NOMO-1 treated with DMSO at 0.1 percent for 48 hours (cell line): Measurements from ENCODE around the gene DDX21.
"Not testable (repeated sequence)": the region's sequence is repeated elsewhere in the genome, so short reads cannot be mapped to it uniquely, and the experiment has no call there.

Experiments used
- DNase-seq: peaks from one replicate; lab custom pipeline; 2025; ENCODE audit not compliant: unreplicated experiment; lab: John Stamatoyannopoulos, UW

Gene DDX21

DNA sequence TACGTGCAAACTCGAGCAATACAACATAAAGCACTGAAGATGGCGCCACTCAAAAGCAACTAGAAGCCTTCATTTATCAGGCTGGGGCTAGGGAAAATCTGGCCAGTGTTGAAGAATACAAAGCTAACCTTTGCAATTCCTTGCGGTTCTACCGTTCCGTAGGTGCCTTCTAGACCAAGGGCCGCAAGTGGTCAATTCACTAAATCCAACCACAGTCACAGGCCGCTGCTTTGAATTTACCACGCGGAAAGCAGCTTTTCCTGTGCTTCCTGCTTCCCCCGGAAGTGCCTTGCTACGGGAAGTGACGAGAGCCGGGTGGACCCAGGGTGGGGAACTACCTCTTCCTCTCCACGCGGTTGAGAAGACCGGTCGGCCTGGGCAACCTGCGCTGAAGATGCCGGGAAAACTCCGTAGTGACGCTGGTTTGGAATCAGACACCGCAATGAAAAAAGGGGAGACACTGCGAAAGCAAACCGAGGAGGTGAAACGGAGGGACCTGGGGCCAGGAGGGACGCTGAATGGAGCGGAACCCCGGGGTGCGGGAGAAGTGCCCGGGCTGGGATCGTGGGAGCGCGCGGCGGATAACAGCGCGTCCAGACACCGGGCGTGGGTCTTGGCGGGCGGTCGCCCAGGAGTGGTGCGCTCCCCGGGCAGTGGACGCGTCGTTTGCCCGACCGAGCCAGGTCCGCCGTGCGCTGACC lies at the start of gene DDX21:
Gene DDX21 (plus strand): TSS at position 339 of the 701 bp plus-strand sequence. CDS start 56 bp downstream, at position 395.
- peak; percentile 94 for DNase-seq

DNA sequence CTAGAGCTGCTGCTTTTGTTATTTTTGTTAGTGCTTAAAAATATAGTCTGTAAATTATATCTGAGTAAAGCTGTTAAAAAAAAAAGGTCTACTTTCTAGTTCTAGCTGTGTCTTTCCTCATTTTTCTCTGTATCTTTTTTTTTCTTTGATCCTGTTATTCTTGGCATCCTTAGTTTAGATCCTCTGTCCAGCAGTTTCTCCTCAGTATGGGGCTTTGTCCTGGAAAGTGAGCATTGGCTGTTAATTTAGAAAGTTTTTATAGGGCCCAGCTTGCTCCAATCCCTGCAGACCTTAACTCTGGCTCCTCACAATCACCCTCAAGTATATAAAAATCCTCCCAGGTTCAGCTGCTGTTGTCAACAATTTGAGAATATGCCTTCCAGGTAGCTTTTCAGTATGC lies 31.4 kb upstream of the DDX21 start:
- DNase-seq = no peak

DNA sequence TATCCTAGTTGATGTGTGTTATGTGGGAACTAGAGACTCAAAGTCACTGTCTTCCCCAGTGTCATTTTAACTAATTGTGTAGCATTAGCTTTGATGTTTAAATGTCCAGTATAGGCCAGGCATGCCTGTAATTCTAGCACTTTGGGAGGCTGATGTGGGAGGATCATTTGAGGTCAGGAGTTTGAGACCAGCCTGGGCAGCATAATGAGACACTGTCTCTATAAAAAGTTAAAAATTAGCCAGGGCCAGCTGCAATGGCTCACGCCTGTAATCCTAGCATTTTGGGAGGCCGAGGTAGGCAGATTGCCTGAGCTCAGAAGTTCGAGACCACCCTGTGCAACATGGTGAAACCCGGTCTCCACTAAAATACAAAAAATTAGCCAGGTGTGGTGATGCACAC lies 30.5 kb upstream of the DDX21 start:
- DNase-seq = no peak

DNA sequence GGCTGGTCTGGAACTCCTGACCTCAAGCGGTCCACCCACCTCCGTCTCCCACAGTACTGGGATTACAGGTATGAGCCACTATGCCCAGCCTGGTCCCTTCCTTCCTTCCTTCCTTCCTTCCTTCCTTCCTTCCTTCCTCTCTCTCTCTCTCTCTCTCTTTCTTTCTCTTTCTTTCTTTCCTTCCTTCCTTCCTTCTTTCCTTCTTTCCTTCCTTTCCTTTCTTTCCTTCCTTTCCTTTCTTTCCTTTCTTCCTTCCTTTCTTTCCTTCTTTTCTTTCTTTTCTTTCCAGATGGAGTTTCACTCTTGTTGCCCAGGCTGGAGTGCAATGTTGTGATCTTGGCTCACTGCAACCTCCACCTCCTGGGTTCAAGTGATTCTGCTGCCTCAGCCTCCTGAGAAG lies 26.8 kb upstream of the DDX21 start:
- DNase-seq = not testable (repeated sequence)

DNA sequence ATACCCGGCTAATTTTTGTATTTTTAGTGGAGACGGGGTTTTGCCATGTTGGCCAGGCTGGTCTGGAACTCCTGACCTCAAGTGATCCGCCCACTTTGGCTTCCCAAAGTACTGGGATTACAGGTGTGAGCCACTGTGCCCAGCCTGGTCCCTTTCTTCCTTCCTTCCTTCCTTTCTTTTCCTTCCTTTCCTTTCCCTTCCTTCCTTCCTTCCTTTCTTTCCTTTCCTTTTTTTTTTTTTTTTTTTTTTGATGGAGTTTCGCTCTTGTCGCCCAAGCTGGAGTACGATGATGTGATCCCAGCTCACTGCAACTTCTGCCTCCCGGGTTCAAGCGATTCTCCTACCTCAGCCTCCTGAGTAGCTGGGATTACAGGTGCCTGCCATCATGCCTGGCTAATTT lies 26.1 kb upstream of the DDX21 start:
- DNase-seq = not testable (repeated sequence)

DNA sequence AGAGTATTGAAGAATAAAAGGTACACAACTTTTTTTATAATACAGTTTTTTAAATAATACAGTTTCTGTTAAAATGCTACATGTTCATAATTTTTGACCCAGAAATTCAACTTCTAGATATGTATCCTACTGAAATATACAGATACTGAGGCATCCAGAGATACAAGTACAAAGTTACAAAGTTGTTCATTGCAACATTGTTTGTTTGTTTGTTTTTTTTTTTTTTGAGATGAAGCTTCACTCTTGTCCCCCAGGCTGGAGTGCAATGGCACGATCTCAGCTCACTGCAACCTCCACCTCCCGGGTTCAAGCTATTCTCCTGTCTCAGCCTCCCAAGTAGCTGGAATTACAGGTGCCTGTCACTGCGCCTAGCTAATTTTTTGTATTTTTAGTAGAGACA lies 23.1 kb upstream of the DDX21 start:
- not testable (repeated sequence) for DNase-seq

DNA sequence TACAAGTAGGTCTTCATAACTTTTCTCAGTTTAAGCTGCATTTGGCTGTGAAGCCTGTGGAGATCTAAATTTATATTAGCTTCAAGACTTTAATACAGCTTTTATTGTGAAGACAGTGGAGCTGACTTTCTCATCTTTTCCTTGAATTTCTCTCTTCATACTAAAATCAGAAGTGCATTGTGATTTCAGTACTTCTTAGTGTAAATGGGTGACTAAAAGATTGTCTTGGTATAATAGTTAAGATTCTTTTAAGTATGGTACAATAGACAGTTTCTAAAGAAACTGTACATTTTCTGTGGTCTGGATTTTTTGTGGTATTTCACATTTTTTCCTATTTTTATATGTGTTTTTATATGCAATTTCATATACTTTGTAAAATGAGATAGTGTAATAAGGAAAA lies 21.0 kb upstream of the DDX21 start:
- no peak for DNase-seq

DNA sequence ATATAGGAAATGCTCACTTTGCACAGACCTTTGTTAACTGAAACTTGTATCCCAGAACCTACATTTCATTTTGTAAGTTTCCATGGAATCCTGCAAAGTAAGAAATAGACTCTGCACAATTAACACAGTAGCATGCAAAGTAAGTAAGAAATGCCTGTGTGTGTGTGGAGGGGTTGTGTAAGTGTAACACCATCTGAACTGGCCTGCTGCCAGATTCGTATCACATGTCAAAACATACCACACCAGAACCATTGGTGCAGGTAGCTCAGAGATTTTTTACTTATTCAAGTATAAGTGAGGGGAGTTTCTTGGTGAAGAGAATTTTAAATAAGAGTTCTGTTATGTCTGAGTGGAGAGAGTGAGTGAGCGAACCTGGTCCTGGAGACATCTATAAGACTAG lies 17.9 kb upstream of the DDX21 start:
- DNase-seq = no peak

DNA sequence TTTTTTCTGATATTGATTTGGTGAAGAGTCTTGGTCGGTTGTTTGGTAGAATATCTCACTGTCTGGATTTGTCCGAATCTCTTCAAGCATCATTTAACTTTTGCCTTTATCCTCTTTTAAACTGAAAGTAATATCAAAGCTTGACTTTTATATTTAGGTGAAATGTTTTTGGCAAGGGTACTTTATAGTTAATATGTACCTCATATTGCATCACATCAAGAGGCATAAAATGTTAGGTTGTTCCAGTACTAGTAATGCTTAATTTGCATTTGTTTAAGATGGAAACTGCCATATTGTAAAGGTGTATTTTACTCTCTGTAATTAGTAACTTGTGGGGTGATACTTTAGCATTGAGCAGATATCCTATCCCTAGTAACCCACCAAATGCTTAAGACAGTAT lies 17.1 kb upstream of the DDX21 start:
- no peak for DNase-seq

DNA sequence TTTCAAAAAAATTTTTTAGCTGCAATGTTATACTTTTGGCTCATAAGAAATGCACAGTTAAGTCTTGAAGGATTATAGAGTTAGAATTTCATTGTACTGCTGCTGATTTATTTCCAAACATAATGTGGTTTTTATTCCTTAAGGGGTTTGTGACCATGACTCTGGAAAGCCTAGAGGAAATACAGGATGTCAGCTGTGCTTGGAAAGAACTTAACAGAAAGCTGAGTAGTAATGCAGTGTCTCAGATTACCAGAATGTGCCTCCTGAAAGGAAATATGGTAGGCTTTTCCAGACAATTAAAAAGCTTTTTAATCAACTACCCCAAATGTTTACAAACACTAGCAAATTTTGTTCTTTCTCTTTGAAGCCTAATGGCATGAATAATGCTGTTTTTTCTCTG lies 15.1 kb upstream of the DDX21 start:
- DNase-seq = not testable (repeated sequence)

DNA sequence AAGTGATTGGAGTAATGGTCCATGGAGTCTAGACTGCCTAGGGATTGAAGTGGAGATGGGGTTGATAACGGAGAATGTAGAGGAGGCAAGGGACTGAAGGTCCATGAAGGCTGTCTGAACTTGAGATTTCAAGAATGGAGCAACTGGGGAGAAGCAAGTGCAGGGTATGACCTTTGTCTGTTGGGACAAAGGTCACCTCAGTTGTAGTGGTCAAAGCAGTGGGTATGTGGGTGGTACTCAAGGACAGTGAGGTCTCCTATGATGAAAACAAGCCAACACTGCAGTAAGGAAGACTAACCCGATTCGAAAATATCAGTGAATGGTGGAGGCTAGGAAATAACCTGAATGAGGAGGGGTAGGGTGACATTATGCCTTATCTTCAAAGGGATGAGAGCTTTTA lies 5.4 kb upstream of the DDX21 start:
- no peak for DNase-seq

DNA sequence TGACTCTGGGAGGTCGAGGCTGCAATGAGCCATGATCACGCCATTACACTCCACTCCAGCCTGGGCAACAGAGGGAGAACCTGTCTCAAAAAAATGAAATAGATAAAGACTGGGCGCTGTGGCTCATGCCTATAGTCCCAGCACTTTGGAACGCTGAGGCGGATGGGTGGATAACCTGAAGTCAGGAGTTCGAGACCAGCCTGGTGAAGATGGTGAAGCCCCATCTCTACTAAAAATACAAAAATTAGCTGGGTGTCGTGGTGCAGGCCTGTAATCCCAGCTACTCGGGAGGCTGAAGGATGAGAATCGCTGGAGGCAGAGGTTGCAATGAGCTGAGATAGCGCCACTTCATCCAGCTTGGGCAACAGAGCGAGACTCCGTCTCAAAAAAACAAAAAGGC lies 1.1 kb upstream of the DDX21 start:
- no peak for DNase-seq

DNA sequence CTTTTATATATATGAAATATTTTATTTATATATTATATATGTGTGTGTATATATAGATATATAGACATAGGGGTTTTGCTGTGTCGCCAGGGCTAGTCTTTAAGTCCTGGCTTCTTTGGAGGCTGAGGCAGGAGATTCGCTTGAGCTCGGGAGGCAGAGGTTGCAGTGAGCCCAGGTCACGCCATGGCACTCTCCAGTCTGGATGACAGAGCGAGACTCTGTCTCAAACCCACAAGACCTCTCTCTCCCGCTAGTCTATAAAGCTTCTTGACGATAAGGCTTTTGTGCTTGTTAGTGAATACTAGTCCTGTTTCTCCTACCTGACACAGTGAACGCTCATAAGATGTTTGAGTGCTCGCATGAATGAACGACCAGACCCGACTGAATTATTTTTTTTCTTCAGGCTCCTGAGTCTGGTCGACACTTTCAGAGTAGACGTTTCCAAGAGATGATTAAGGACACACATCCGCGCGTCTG lies 577 bp upstream of the DDX21 start:
- DNase-seq = peak; percentile 49

DNA sequence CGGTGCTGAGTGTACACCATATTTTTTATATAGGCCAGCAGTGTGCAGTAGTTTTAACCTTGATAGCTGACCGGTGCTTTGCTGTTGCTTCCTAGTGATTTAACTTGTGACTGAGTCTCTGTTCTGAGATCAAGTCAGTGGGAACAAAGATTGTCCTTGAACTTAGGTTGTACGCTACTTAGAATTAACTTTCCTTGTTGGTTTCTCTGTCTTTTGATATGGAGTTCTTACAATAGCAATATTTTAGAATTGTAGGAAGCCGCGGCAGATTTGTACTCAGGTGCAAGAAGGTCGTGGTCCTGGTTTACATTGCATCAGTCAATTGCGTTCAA lies 1.3 kb downstream of the DDX21 start:
- no peak for DNase-seq

DNA sequence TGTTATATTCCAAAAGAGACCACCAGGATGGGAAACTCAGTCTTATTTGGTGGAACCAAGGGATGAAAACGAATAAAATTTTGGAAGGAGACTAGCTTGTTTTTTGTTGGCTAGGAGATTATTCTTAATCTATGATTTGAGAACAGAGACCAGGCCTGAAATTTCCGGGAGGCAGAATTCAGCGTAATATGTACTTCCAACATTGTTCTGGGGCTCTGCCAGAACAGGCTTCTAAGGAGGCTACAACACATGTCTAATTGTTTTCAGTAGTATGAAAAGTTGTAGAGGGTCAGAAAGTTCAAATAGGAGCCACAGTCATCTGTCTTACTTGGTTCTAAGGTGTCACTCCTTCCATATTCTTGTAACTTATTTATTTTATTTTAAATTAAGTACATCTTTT lies 1.7 kb downstream of the DDX21 start:
- DNase-seq = no peak

DNA sequence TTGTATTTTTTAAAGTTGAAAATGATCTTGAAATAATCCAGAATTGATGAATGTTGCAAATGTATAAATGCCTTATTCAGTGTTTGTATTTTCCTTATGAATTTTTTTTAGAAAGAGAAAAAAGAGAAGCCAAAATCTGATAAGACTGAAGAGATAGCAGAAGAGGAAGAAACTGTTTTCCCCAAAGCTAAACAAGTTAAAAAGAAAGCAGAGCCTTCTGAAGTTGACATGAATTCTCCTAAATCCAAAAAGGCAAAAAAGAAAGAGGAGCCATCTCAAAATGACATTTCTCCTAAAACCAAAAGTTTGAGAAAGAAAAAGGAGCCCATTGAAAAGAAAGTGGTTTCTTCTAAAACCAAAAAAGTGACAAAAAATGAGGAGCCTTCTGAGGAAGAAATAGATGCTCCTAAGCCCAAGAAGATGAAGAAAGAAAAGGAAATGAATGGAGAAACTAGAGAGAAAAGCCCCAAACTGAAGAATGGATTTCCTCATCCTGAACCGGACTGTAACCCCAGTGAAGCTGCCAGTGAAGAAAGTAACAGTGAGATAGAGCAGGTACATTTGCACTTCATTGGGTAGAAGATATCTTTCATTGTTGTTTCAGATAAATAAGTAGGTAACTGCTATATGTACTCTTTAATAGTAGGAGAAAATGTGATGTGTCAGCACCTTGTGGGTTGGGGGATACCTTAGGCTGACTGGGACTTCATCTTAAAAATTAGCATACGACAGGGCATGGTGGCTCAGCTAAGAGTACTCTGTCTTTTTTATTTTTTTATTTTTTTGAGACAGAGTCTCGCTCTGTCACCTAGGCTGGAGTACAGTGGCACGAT lies 3.9 kb downstream of the DDX21 start:
- no peak for DNase-seq

DNA sequence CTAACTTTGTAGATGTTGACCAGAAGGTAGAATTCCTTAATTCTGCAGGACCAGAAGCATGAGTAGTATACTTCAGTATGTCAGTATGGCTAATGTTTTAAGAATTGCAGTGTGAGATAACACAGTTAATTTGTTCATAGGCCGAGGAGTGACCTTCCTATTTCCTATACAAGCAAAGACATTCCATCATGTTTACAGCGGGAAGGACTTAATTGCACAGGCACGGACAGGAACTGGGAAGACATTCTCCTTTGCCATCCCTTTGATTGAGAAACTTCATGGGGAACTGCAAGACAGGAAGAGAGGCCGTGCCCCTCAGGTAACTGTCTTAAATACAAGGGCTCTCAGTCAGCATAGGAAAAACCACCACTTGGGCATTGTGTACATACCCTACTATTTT lies 7.2 kb downstream of the DDX21 start:
- DNase-seq = no peak

DNA sequence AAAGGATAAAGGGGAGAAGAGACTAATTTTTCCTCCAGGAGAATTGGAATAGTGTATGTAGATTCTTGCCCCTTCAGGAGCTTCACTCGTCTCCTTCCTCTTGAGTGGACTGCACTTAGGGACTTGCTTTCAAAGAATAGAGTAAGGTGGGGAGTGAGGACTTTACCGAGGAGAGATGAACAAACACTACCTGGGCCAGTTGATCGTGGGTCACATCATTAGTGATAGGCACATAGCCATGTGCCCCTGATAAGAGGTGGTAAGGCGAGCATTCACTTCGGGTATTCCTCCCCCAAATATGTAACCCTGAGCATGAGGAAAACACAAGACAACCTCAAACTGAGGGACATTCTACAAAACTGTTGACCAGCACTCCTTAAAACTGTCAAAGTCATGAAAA lies 18.0 kb downstream of the DDX21 start:
- no peak for DNase-seq

DNA sequence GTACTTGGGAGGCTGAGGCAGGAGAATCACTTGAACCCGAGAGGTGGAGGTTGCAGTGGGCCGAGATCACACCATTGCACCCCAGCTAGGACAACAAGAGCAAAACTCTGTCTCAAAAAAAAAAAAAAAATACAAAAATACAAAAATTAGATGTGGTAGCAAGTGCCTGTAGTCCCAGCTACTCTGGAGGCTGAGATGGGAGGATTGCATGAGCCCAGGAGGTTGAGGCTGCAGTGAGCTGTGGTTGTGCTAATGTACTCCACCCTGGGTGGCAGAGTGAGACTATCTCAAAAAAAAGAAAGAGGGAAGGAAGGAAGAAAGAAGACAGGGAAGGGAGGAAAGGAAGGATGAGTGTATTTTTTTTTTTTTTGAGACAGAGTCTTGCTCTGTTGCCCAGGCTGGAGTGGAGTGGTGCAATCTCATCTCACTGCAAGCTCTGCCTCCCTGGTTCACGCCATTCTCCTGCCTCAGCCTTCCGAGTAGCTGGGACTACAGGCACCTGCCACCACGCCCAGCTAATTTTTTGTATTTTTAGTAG lies 20.0 kb downstream of the DDX21 start:
- DNase-seq = not testable (repeated sequence)

DNA sequence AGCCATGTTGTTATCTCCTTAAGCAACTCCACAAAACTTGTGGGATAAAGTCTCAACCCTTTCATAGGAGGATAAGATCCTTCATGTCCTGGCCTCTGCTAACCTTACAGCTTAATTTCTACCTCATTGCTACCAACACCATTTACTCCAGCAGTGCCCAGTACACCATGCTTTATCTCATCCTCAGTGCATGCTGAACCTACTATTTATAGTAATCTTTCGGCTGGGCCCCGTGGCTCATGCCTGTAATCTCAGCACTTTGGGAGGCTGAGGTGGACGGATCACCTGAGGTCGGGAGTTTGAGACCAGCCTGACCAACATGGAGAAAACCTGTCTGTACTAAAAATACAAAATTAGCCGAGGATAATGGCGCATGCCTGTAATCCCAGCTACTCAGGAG lies 23.8 kb downstream of the DDX21 start:
- not testable (repeated sequence) for DNase-seq

DNA sequence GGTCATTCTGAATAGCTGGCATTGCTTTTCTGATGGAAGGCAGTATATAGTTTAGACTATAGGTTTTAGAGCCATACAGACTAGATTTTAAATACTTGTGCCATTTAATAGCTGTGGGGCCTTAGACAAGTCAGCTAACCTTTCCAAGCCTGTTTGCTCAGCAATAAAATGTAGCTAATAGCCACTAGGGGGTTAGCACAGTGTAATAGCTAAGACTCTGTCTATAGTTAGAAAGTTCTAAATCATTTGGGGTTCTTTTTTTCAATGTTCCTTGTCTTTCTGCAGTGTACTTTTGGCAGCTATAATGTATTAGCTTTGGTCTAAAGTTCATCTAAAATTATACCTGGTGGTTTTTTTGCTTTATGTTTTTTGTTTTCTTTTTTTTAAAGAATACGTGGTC lies 25.1 kb downstream of the DDX21 start:
- DNase-seq = no peak

DNA sequence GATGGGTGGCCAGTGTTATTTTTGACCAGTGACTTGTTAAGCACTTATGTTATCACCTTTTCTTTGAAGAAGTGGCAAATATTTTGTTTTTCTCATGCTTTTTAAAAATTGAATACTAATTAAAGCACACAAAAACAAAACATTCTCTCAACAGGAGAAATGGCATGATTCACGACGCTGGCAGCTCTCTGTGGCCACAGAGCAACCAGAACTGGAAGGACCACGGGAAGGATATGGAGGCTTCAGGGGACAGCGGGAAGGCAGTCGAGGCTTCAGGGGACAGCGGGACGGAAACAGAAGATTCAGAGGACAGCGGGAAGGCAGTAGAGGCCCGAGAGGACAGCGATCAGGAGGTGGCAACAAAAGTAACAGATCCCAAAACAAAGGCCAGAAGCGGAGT lies 26.4 kb downstream of the DDX21 start:
- no peak for DNase-seq
